Tibial nerve (tissue), 4 donors: ENCODE measurements around the gene METTL22.

Source experiments
- EP300 ChIP-seq, 2 donors: sonication (generic); formaldehyde crosslinking; IDR thresholded peaks; one replicate each; pipeline ENCODE4 v1.6.1; 2017; ENCODE audit warnings: antibody characterized with exemption in 2 of 2, mild to moderate bottlenecking in 1 of 2
- POLR2A ChIP-seq, 2 donors: fragments of 450-650 bp; IDR thresholded peaks; one replicate each; pipeline ENCODE4 v1.6.1; 2017; ENCODE audit warnings: antibody characterized with exemption in 2 of 2, mild to moderate bottlenecking in 2 of 2, moderate library complexity in 2 of 2
- TF ChIP-seq, protein P1 (sequence below), 5 experiments: fragments of 200-600 bp in 3 of 5; fragments of 450-650 bp in 2 of 5; sonication (generic) in 3 of 5; IDR thresholded peaks; one replicate each; pipeline ENCODE4 v1.5.1; 2016 to 2019; ENCODE audit warnings: antibody characterized with exemption in 5 of 5, mild to moderate bottlenecking in 3 of 5, moderate library complexity in 2 of 5

GRCh38 chr16:8676737-8677375 is 55.4 kb downstream of the METTL22 start:
- TF ChIP-seq, protein P1, sequence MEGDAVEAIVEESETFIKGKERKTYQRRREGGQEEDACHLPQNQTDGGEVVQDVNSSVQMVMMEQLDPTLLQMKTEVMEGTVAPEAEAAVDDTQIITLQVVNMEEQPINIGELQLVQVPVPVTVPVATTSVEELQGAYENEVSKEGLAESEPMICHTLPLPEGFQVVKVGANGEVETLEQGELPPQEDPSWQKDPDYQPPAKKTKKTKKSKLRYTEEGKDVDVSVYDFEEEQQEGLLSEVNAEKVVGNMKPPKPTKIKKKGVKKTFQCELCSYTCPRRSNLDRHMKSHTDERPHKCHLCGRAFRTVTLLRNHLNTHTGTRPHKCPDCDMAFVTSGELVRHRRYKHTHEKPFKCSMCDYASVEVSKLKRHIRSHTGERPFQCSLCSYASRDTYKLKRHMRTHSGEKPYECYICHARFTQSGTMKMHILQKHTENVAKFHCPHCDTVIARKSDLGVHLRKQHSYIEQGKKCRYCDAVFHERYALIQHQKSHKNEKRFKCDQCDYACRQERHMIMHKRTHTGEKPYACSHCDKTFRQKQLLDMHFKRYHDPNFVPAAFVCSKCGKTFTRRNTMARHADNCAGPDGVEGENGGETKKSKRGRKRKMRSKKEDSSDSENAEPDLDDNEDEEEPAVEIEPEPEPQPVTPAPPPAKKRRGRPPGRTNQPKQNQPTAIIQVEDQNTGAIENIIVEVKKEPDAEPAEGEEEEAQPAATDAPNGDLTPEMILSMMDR (IDR thresholded peaks at IDR 0.05) = no peak
- TF ChIP-seq EP300 (IDR thresholded peaks at IDR 0.05) = no peak
- no peak for TF ChIP-seq POLR2A (IDR thresholded peaks at IDR 0.05)
